Hematopoietic multipotent progenitor cell treated with erythropoietin and hydrocortisone succinate and interleukin-3 and kit ligand, for 8 days (in vitro differentiated cells): ENCODE results near the gene CATSPERE.
"Not testable (repeated sequence)": the region's sequence is repeated elsewhere in the genome, so short reads cannot be mapped to it uniquely, and the experiment has no call there.

Experiments used
- DNase-seq: peaks from one replicate; pipeline ENCODE4 v3.0.0-alpha.2; 2015

The CATSPERE gene

GRCh38 chr1:244672946-244673682 is 212.0 kb downstream of the CATSPERE start:
- no peak for DNase-seq

GRCh38 chr1:244674446-244674845 is 213.4 kb downstream of the CATSPERE start:
- DNase-seq, result no peak

- DNase-seq, result no peak
Observed at GRCh38 chr1:244675167-244675566, 214.1 kb downstream of the CATSPERE start.

- no peak for DNase-seq
Observed at GRCh38 chr1:244678697-244679096, 217.6 kb downstream of the CATSPERE start.

GRCh38 chr1:244680667-244681066 is 219.6 kb downstream of the CATSPERE start:
- no peak for DNase-seq

GRCh38 chr1:244682087-244682486 is 221.0 kb downstream of the CATSPERE start:
- DNase-seq, result not testable (repeated sequence)
